H1 (cell line): Measurements from ENCODE around the gene SCYGR1. TPM values are rescaled to one million over a fixed set of nuclear protein-coding genes. Genes with fewer than 3 reads are reported as not detected.

Source experiments
- BCL11A ChIP-seq, 2 experiments: IDR thresholded peaks; one replicate each; pipeline ENCODE4 v1.6.1; 2011; ENCODE audit warnings: low read depth in 2 of 2, low read length in 2 of 2, mild to moderate bottlenecking in 2 of 2
- CREB1 ChIP-seq: IDR thresholded peaks from 2 replicates; pipeline ENCODE4 v1.6.1; 2012; ENCODE audit warnings: inconsistent platforms
- EGR1 ChIP-seq: IDR thresholded peaks from 2 replicates; pipeline ENCODE4 v1.6.1; 2011; ENCODE audit warnings: low read depth, low read length, borderline replicate concordance
- NANOG ChIP-seq: IDR thresholded peaks from 2 replicates; pipeline ENCODE4 v1.6.1; 2011; ENCODE audit warnings: low read length, low read depth, mild to moderate bottlenecking, inconsistent platforms; ENCODE audit not compliant: insufficient read depth, poor library complexity, severe bottlenecking
- NRF1 ChIP-seq: IDR thresholded peaks from 2 replicates; pipeline ENCODE4 v1.6.1; 2011; ENCODE audit warnings: mild to moderate bottlenecking, low read depth, low read length, improper control_type of control experiment
- SP2 ChIP-seq: IDR thresholded peaks from 2 replicates; pipeline ENCODE4 v1.6.1; 2012; ENCODE audit warnings: mild to moderate bottlenecking, low read length, inconsistent platforms
- TAF1 ChIP-seq: IDR thresholded peaks from 2 replicates; pipeline ENCODE4 v1.6.1; 2011; ENCODE audit warnings: mild to moderate bottlenecking, low read depth, low read length
- polyA plus RNA-seq, 7 experiments: library from polyadenylated mRNA; depleted of rRNA in 3 of 7; stranded (reverse) in 5 of 7; unstranded in 2 of 7; fragments of >200 nt in 5 of 7; fragments of 200-250 nt in 2 of 7; gene quantifications; 1 replicate in 5 of 7; 2 replicates in 1 of 7; 4 replicates in 1 of 7; pipeline versions ENCODE4 v1.2.1 to v1.2.3, GENCODE V29; 2011 to 2013; ENCODE audit warnings: missing spikeins in 2 of 7, mixed read lengths in 2 of 7
- total RNA-seq: library from RNA; stranded (reverse); fragmentation: NEBNext Ultra II Directional; extraction: Animal tissue kit (Norgen Biotek cat#: 25700); gene quantifications from 2 replicates; pipeline ENCODE4 v1.2.1, GENCODE V29; 2021

Gene SCYGR1
- total and polyA plus RNA-seq, 2 of the 8 experiments (the other 6 are each of a cell fraction or from before 2014, with no cell fraction given): not detected

DNA sequence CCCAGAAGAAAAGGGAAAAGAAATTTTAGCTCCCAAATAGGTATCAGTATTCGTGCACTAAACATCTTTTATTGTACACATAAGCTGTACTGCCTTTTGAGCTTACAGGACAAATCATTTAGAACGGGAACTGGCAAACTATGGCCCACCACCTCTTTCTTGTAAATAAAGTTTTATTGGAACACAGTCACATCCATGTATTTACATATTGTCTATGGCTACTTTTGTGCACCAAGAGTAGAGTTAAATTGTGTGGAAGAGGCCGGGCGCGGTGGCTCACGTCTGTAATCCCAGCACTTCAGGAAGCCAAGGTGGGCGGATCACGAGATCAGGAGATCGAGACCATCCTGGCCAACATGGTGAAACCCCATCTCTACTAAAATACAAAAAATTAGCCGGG, 14.4 kb downstream of the SCYGR1 start (continued):
- TF ChIP-seq BCL11A (IDR thresholded peaks at IDR 0.05; ENCODE audit: low read depth in 2 of 2, low read length in 2 of 2): no peak
- no peak for TF ChIP-seq CREB1
- TF ChIP-seq EGR1: no peak
- no peak for TF ChIP-seq NRF1
- no peak for TF ChIP-seq NANOG
- no peak for TF ChIP-seq SP2
- TF ChIP-seq TAF1: no peak
- TF ChIP-seq, all 59 proteins: peak for 0
